Activated T-helper 1 cell treated with anti-CD3 and anti-CD28 coated beads, Interleukin-2, amount 50 U/mL, for 16 hours (primary cell): ENCODE measurements around the gene AMPH.
A peak's percentile ranks its signal among the peaks of the same experiment; 100 is the strongest.

Experiments
- DNase-seq, 2 donors: peaks; one replicate each; pipeline ENCODE4 v3.0.0-alpha.2; 2020; ENCODE audit warnings: low read depth in 1 of 2, low spot score in 1 of 2

AMPH gene

GRCh38 chr7:38463277-38464225 is 167.6 kb downstream of the AMPH start:
- DNase-seq: peak; percentile 54 to 61

DNA sequence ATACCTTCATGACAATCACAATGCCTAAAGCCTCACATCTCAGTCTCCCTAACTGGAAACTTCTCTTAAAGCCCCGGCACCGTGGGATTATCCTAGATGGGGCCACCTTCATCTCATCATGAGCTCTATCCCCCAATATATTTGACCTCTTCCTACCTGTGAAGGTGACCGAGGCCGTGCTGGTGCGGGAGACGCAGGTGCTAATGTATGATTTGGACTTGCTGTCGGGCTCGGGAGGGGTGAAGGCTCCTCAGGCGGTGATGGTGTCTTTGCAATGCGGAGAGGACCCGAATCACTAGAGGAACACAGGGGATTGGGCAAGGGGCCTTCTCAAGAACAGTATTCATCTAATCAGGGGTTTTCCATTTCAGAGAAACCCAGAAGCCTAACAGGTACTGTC is 168.4 kb downstream of the AMPH start:
- no peak for DNase-seq

DNA sequence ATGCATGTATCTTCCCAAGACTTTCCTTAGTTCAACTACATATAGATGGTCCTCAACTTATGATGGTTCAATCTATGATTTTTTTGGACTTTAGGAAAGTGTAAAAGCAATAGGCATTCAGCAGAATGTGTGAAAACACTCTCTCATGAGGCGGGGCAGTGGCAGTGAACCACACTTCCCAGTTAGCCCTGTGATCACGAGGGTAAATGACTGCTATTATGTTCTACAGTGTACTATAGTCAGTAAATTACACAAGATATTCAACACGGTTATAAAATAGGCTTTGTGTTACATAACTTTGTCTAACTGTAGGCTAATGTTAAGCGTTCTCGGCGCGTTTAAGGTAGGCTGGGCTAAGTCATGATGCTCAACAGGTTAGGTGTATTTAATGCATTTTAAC is 169.3 kb downstream of the AMPH start:
- DNase-seq: no peak

- DNase-seq: no peak
Measured at GRCh38 chr7:38453826-38454225, 177.3 kb downstream of the AMPH start.

DNA sequence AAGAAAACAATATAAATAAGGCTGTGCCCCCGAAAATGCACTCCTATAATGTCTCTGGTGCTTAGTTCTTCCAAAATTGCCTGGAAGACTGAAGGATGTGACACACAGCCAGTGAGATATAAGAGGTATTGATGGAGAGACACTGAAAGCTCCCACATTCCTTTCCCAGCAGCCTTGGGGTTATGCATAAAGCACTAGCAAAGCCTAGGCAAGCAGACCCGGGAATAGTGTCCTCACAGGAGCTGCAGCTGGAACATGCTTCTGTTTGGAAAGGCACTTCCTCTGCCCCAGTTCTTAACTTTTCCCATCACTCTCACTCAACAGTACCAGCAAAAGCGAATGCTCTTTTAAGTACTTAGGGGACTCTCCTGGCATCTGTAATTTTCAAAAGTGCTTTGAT is 178.0 kb downstream of the AMPH start:
- DNase-seq: no peak

GRCh38 chr7:38452681-38453108 is 178.5 kb downstream of the AMPH start:
- no peak for DNase-seq

DNA sequence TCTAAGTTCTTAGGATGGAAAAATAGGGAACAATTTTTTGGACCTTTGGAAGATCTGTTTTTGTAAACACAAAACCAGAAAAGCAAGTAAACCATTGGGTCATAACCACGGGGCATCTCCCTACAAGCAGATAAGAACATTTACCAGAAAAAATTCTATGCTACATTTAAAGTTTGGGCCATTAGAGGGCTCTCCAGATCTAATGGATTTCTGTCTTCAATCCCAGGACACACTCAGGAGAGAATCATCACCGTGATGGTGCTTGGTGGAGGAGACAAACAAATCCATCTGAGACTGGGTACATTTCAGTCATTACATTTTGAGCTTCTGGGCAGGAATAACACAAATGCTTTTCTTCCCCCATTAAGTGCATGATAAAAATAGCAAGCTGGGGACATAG is 179.3 kb downstream of the AMPH start:
- DNase-seq: no peak

- DNase-seq: no peak
Measured at GRCh38 chr7:38448584-38449234, 182.5 kb downstream of the AMPH start.

DNA sequence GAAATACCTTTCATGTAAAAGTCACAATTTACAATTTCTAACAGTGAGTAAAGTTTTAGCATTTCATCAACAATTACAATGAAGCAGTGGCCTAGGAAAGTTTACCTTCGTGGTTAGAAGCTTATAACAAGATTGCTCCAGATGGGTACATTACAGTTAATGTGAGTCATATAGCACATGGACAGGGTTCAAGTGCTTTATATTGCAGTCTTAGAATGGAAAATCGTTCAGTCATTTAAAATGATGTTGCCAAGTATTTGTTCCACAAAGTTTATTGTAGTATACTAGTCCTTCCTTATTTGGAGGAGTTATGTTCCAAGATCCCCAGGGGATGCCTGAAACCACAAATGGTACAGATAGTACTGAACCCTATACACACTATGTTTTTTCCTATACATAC is 183.1 kb downstream of the AMPH start:
- DNase-seq: no peak

GRCh38 chr7:38438970-38439369 is 192.2 kb downstream of the AMPH start:
- DNase-seq: no peak

GRCh38 chr7:38432671-38433070 is 198.5 kb downstream of the AMPH start:
- no peak for DNase-seq

GRCh38 chr7:38432080-38432479 is 199.1 kb downstream of the AMPH start:
- DNase-seq: no peak

DNA sequence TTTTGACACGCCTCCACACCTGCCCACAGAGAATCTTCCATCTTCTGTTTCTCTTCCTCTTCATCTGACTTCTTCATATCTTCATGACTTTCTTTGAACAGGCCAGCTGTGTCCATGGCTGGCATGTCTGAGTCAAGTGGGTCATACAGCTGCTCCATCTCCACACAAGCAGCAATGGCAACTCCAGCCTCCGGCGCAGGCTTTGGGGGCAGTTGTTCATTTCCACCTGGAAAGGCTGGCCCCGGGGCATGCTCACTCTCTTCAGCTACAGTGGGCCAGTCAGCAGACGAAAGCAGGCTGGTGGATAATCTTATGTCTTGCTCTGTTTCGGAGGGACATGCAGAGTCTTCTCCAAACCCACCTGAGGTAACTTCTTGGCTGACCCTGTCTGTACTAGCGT is 202.1 kb downstream of the AMPH start:
- no peak for DNase-seq

DNA sequence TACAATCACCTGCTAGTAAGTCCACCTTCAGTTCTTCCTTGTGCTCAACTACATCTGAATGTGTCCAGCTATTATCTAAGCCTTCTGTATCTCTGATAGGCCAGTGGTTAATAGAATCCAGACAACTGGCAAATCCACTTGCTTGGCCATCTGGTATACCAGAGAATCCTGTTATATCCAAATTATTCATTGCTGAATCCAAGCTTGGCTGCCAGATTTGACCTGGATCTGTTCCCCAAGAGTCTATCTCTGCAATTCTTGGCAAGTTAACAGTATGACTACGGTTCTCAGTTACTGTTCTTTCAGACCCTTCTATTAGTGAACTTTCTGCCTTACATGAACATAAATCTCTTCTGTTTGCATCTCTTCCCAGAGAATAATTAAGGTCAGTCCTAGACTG is 203.1 kb downstream of the AMPH start:
- DNase-seq: no peak

DNA sequence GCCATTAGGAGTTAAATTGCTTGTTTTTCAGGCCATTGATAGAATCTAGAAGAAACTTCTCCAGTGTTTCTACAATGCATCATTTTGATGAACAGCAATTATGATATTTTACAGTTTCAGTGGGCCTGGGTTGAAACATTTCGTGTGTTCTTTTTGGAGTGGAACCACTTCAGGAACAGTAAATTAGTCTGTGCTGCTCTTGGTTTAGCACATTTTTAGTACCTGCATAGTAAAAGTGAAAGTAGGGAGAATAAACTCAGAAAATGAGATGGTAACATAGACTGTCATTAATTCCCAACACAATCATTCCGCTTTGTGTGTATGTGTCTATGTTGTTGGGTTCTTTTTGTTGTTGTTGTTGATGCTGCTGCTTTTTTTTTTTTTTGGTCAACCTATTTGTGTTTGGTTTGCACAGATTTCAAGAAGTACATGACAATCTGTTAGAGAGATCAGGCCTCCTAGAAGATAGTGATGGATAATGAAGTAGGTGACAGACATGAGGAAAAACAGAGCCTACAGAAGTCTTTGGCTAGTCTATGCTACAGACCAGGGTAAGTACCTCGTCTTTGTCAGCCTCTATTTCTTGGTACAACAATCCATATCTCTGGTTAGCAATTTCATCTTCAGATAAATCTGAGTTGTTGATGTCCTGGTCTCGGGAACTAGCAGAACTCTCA is 203.8 kb downstream of the AMPH start:
- no peak for DNase-seq

DNA sequence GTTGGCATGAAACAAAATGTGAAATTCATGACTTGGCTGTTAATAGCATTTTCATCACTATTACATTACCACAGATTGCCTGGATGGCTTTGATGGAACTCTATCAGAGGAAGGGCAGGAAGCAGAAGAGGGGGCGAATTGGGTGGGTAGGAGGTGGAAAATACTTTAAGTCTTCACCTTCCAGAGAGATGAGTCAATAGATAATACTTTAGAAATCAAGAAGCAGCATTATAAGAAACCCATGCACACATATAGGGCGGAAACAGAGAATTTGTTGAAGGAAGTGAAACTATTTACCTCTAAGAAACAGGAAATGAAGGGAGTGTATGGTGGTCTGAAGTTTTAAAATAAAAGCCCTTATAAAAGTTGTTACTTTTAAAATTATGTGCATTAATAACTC is 205.7 kb downstream of the AMPH start:
- DNase-seq: no peak

GRCh38 chr7:38424750-38425463 is 206.3 kb downstream of the AMPH start:
- no peak for DNase-seq

- no peak for DNase-seq
Measured at GRCh38 chr7:38413784-38414183, 217.4 kb downstream of the AMPH start.

- no peak for DNase-seq
Measured at GRCh38 chr7:38411404-38411803, 219.8 kb downstream of the AMPH start.

DNA sequence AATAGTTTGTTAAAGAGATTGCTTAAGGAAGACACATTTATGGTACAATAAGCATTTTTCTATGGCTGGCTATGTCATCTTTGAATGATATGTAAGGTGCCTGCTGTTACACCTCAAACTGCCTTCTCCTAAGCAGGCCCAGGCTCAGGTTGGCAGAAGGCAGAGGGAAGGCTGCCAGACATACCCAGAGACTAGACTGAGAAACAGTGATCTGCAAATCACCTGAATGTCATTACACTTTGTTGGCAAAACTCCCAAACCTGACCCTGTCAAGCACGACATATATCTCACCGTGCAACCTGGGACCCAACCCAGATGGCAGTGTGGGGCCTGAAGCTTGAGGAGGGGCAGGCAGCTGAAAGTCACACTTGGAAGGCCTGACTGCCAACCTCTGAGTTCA is 221.1 kb downstream of the AMPH start:
- DNase-seq: no peak

- no peak for DNase-seq
Measured at GRCh38 chr7:38409531-38409930, 221.6 kb downstream of the AMPH start.
